HUES64 (cell line): Measurements from ENCODE around the gene MCAM.

Experiments
- H3K27ac ChIP-seq: 2 replicates; pipeline ENCODE4 v1.7.0; 2013; ENCODE audit warnings: low read depth, low read length, inconsistent platforms
- H3K27me3 ChIP-seq: 2 replicates; pipeline ENCODE4 v1.6.1; 2013; ENCODE audit warnings: mild to moderate bottlenecking, low read length; ENCODE audit not compliant: insufficient read depth
- H3K36me3 ChIP-seq: 2 replicates; pipeline ENCODE4 v1.6.1; 2013; ENCODE audit warnings: mild to moderate bottlenecking, low read length; ENCODE audit not compliant: insufficient read depth
- H3K4me1 ChIP-seq: 2 replicates; pipeline ENCODE4 v1.6.1; 2013; ENCODE audit warnings: mild to moderate bottlenecking, low read length, moderate library complexity; ENCODE audit not compliant: insufficient read depth
- H3K4me3 ChIP-seq: 2 replicates; pipeline ENCODE4 v1.5.1; 2013; ENCODE audit warnings: mild to moderate bottlenecking, low read length, moderate library complexity
- H3K9ac ChIP-seq: 2 replicates; pipeline ENCODE4 v1.6.1; 2013; ENCODE audit warnings: mild to moderate bottlenecking, low read depth, low read length
- H3K9me3 ChIP-seq: 2 replicates; pipeline ENCODE4 v1.6.1; 2013; ENCODE audit warnings: low read depth, low read length; ENCODE audit not compliant: insufficient read depth
- WGBS: fragments of 150-250, 120-280 bp; methylation state at CpG from one replicate; pipeline ENCODE4 v1.1.7; 2013; ENCODE audit warnings: missing lambda C conversion rate; 5-methylcytosine and 5-hydroxymethylcytosine counted together

Gene MCAM

GRCh38 chr11:119277660-119278059, 39.3 kb downstream of the MCAM start:
- Histone ChIP-seq H3K4me3 (no peak overlapping the region), H3K27me3 (no peaks in the 10 kb centered on the region), H3K27ac (no peak overlapping the region), H3K4me1 (no peaks in the 10 kb centered on the region), H3K9ac (no peak overlapping the region), H3K9me3 (no peaks in the 10 kb centered on the region), H3K36me3 (peaks cover 75% of the 10 kb centered on the region)
- 93% methylated on average over 1 of the region's 1 CpG for WGBS

DNA sequence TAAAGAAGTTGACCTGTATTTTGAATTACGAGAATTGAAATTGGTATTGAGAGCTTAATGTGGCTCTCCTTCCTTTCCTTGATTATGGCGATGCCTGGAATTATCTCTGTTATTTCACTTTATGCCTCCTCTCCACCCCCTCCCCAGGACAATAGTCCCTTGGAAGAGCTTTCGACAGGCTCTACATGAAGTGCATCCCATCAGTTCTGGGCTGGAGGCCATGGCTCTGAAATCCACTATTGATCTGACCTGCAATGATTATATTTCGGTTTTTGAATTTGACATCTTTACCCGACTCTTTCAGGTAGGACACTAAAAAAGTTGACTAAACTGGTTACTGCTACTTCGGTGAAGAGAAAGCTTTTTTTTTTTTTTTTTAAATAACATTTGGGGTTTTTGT, 43.2 kb downstream of the MCAM start:
- H3K36me3 ChIP-seq, result peaks cover 67% of the 10 kb centered on the region
- no peaks in the 10 kb centered on the region for H3K9me3 ChIP-seq
- no peaks in the 10 kb centered on the region for H3K27me3 ChIP-seq
- no peaks in the 10 kb centered on the region for H3K4me1 ChIP-seq
- H3K27ac ChIP-seq, result no peak overlapping the region
- H3K4me3 ChIP-seq, result no peak overlapping the region
- 98% methylated on average over 5 of the region's 6 CpGs for WGBS
- H3K9ac ChIP-seq, result no peak overlapping the region

- Histone ChIP-seq H3K9ac (no peak overlapping the region), H3K4me3 (no peak overlapping the region), H3K27ac (no peak overlapping the region), H3K4me1 (no peaks in the 10 kb centered on the region), H3K9me3 (no peaks in the 10 kb centered on the region), H3K36me3 (peaks cover 12% of the 10 kb centered on the region), H3K27me3 (no peaks in the 10 kb centered on the region)
- WGBS, result 95% methylated on average over 5 of the region's 5 CpGs
Observed at GRCh38 chr11:119267645-119268044, 49.3 kb downstream of the MCAM start.

GRCh38 chr11:119266517-119267255, 50.2 kb downstream of the MCAM start:
- H3K27ac ChIP-seq, result no peak overlapping the region
- no peaks in the 10 kb centered on the region for H3K9me3 ChIP-seq
- no peaks in the 10 kb centered on the region for H3K4me1 ChIP-seq
- H3K4me3 ChIP-seq, result no peak overlapping the region
- H3K27me3 ChIP-seq, result no peaks in the 10 kb centered on the region
- no peak overlapping the region for H3K9ac ChIP-seq
- 86% methylated on average over 7 of the region's 7 CpGs for WGBS
- H3K36me3 ChIP-seq, result peaks cover 4% of the 10 kb centered on the region

GRCh38 chr11:119266063-119266462, 50.9 kb downstream of the MCAM start:
- H3K4me3 ChIP-seq, result no peak overlapping the region
- no peaks in the 10 kb centered on the region for H3K4me1 ChIP-seq
- no peaks in the 10 kb centered on the region for H3K36me3 ChIP-seq
- H3K9ac ChIP-seq, result no peak overlapping the region
- 90% methylated on average over 2 of the region's 3 CpGs for WGBS
- no peaks in the 10 kb centered on the region for H3K27me3 ChIP-seq
- no peaks in the 10 kb centered on the region for H3K9me3 ChIP-seq
- H3K27ac ChIP-seq, result no peak overlapping the region

- Histone ChIP-seq H3K9me3 (no peaks in the 10 kb centered on the region), H3K4me3 (no peak overlapping the region), H3K27ac (no peak overlapping the region), H3K4me1 (peaks cover 6% of the 10 kb centered on the region; the same call in 1 of the 2 replicates), H3K27me3 (no peaks in the 10 kb centered on the region), H3K36me3 (no peaks in the 10 kb centered on the region), H3K9ac (no peak overlapping the region)
- WGBS, result 82% methylated on average over 3 of the region's 3 CpGs
Observed at GRCh38 chr11:119263352-119263940, 53.5 kb downstream of the MCAM start.

DNA sequence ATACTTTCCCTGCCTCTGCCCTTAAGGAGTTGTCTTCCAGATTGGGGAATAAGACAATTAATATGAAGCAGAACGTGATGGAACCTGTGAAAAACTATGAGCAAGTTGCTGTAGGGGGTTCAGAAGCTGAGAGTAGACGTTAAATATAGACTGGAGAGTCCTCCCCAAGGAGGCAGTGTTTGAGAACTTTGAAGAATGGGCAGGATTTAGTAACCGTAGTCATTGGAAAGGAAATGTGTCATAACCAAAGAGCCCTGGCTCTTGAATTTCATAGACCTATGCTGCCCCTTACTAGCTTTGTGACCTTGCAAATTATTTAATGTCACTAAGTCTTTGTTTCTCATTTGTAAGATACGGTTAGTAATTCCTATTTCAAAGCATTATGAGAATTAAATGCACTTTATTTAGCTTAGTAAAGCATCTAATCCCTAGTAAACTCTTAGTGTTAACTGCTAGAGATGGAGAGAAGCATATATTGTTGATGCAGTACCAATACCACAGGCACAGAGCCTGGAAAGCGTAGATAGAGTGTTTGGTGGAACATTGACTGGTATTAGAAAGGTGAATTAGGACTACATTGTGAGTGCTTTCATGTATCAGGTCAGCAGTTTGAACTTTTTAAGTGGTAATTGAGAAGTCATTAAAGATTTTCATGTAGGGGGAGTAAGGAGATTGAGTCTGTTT, 54.1 kb downstream of the MCAM start:
- H3K4me3 ChIP-seq, result no peak overlapping the region
- H3K9me3 ChIP-seq, result no peaks in the 10 kb centered on the region
- no peaks in the 10 kb centered on the region for H3K36me3 ChIP-seq
- peaks cover 8% of the 10 kb centered on the region; the same call in 1 of the 2 replicates for H3K4me1 ChIP-seq
- no peak overlapping the region for H3K9ac ChIP-seq
- H3K27ac ChIP-seq, result no peak overlapping the region
- H3K27me3 ChIP-seq, result no peaks in the 10 kb centered on the region
- 82% methylated on average over 4 of the region's 5 CpGs for WGBS

GRCh38 chr11:119258983-119259382, 57.9 kb downstream of the MCAM start:
- H3K27me3 ChIP-seq, result no peaks in the 10 kb centered on the region
- no peak overlapping the region for H3K4me3 ChIP-seq
- peaks cover 8% of the 10 kb centered on the region; the same call in 1 of the 2 replicates for H3K4me1 ChIP-seq
- no peaks in the 10 kb centered on the region for H3K9me3 ChIP-seq
- no peak overlapping the region for H3K27ac ChIP-seq
- 92% methylated on average over 3 of the region's 3 CpGs for WGBS
- H3K9ac ChIP-seq, result no peak overlapping the region
- H3K36me3 ChIP-seq, result peaks cover 3% of the 10 kb centered on the region
